ENCODE results near the gene MS4A1.
"Not testable (repeated sequence)": the region's sequence is repeated elsewhere in the genome, so short reads cannot be mapped to it uniquely, and the experiment has no call there.

MS4A1 gene

GRCh38 chr11:60504219-60504905 lies 48.7 kb downstream of the MS4A1 start:
- no peak for DNase-seq

- DNase-seq = not testable (repeated sequence)
These were observed 54.0 kb downstream of the MS4A1 start for GRCh38 chr11:60509609-60510008.

- DNase-seq = not testable (repeated sequence)
These were observed 54.6 kb downstream of the MS4A1 start for GRCh38 chr11:60510209-60510608.

GRCh38 chr11:60511393-60511792 lies 55.7 kb downstream of the MS4A1 start:
- no peak for DNase-seq

GRCh38 chr11:60512651-60513225 lies 57.1 kb downstream of the MS4A1 start:
- no peak for DNase-seq

- DNase-seq = no peak
These were observed 58.1 kb downstream of the MS4A1 start for GRCh38 chr11:60513496-60514460.

GRCh38 chr11:60515144-60515855 lies 59.7 kb downstream of the MS4A1 start, which contains the start of gene MS4A13:
Gene MS4A13 (plus strand): TSS chr11:60515392. CDS start chr11:60518084, 2,692 bp downstream.
- DNase-seq = no peak

Data from 8988T (cell line).